GM19099 (cell line): ENCODE data around the gene BEX3.
A peak's percentile ranks its signal among the peaks of the same experiment; 100 is the strongest.

Source experiments
- POLR2A ChIP-seq: IDR thresholded peaks from 3 replicates; pipeline ENCODE4 v1.6.1; 2011; ENCODE audit warnings: low read depth; ENCODE audit not compliant: insufficient read length; ENCODE audit errors: extremely low read depth

Gene BEX3

DNA sequence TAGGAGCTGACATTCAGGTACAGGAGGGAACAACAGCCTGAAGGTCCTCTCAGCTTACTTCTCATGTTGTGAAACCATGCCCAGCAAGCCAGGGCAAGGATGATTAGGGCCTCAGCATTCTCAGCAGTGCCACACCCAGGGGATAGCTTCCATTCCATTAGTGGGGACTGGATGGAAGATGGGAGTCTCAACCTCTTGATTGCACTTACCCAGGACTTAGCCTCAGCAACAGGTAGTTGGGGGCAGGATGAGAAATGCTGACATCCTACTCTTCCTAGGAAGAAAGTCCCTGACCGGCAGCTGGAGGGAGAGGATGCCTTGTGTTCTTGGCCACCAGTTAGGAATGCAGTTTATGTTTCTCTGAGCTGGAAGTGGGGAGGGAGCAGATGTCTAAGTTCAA, 8.8 kb upstream of the BEX3 start:
- TF ChIP-seq POLR2A = no peak

DNA sequence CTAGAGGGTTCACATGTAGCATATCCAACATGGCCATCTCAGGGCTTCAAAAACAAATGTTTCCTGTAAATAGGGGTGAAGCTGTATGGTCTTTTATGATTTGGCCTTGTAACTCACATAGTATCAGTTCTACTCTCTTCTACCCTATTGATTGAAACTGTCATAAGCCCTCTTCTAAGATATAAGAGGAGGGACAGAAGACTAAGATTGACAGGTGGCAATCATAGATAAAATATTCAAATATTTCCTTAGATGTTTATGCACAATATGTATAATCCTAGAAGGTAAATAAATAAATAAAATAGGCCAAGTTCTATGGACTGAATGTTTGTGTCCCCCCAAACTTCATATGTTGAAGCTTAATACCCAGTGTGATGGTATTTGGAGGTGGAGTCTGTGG, 6.9 kb upstream of the BEX3 start:
- no peak for TF ChIP-seq POLR2A

DNA sequence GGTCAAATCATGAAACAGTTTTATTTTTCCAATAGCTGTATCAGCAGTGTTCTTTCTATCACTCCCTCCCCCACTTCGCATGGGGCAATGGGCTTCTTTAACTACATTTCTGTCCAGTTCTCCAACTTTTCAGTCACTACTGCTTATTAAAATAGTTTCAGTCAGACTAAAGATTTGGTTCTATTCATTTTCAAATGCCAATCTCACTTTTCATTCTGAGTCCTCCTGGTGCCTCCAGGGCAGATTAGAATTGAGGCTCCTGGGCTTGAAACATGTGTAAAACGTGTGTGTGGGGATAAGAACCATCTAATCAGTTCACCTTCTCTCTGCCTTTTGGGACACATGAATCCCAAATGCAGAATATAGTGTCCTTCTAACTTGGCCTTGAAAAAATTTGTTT, 3.5 kb upstream of the BEX3 start:
- TF ChIP-seq POLR2A = no peak

DNA sequence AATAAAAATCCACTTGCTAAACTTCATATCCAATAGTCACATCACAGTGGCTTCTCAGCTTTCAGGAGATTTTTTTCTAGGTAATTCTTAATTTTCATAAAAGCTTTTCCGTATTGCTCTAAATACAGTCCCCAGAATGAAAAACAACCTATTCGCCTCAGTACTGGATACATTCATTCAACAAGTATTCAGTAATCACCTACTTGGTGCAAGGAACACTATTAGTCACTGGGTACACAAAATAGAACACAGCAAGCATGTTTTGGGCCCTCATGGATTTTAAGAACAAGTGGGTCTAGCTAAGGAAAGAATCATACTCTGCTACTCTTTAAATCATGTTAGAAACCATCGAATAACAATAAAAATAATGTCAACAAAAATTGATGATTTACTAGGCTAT, 2.8 kb upstream of the BEX3 start:
- TF ChIP-seq POLR2A = no peak

DNA sequence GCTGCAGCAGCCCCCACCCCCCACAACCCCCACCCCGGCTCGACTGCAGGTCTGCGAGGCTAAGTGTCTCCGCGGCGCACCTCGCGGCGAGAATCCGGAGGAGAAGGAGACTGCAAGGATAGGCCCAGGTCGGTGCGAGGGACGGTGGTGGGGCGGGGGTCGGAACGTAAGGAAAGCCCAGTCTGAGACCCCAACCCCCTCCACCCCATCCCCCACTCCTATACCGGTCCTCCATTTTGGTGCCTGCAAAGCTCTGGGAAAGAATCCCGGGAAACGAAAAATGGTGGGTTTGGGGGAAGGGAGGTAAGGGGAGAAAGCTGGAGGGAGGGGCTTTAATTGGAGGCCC, 614 bp downstream of the BEX3 start:
- no peak for TF ChIP-seq POLR2A

DNA sequence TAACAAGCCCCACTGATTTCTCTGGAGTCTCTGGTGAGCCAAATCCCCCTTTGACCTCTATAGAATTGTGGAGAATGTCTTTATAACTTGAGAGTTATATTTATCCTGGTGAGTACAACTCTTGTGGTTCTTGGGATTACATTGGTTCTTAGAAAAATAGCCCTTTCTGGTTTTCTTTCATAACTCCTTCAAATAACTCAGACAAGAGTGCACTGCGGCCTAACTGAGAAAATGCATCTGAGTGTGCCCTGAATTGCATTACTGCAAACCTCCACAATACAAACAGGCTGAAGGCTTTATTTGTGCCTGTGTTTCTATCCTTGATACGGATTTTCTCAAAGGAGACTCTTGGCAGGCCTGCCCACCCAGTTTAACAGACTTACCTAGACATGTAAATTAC, 2.7 kb downstream of the BEX3 start:
- TF ChIP-seq POLR2A = no peak

DNA sequence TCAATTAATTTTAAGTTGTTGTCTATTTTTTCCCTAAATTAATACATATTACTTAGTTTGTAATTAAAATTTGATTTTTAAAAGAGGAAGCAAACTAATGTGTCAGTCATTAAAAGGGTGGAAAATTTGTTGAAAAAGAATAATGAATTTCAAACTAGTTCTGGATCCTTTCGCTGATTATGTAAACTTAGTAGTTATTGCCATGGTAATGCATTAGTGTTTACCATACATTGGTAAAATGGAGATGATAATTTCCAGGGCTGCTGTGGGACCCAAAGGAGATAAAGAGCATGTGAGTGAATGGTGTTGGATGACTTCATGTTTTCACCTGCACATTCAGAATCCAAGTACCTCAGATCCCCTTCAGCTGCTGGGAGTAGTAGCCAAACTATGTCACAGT, 6.5 kb downstream of the BEX3 start:
- TF ChIP-seq POLR2A = no peak

DNA sequence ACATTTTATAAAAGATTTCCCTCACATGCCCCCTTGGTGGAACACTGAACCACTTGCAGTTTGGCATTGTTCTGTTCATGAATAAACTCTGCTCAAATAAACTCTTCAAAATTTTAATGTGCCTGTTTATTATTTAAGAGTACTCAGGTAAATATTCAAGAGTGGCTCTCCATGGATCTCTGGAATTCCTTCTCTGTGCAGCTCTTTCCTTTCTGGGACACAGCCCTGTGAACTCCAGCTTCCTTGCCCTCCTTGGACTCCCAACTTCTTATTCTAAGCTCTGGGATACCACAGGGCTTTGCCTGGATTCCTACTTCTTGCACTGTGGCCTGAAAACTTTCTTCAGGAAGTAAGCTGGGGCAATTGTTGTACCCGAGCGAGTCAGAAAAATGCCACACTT, 8.3 kb downstream of the BEX3 start:
- no peak for TF ChIP-seq POLR2A

DNA sequence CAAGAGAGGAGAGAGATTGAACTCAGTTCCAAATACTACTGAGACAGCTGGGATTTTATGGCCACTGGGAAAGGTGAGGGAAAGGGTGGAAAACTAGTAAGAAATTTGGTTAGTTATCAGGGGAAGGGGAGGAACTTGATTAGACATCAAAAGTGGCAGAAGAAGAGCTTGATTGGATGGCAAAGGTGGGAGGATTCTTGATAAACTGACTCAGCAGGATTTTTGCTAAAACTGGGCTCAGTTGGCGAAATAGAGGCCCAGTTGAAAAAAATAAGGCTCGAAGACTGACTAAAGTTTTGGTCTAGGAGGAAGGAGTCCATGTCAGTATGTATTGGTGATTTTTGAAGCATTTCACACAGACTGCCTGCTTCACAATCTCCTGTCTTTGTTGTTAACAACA, 10.0 kb downstream of the BEX3 start:
- TF ChIP-seq POLR2A = no peak

DNA sequence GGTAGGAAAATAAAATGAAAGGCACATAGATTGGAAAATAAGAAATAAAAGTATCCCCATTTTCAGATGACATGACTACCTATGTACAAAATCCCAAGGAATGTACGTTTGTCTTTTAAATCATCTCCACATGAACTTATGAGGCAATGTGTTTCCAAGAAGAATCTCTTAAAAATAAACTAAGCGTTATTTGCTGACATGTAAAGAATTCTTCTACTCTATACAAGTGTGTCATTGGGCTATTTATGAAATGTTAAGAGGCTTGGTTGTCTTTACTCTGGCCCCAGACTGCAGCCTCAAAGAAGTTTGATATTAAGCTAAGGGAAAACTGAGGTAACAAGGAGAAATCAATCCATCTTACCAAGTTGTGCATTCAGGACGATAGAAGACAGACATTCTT, 17.1 kb downstream of the BEX3 start:
- no peak for TF ChIP-seq POLR2A

DNA sequence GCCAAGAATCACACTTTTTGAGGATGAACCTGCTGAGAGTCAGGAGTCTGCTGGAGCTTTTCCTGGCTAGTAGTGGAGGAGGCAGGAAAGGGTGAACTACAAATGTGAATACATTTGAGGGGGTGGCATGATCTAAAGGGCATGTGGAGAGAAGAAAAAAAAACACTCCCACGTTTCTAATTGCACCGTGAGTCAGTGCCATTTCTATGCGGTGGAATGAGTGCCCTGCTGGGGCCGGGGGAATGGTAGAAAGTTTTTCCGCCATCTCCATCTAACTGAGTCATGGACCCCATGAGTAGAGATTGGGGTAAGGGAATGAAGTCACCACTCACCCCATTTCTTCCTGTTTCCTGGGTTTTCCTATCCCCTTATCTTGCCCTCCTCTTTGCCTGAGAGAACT, 19.8 kb downstream of the BEX3 start:
- TF ChIP-seq POLR2A = no peak

DNA sequence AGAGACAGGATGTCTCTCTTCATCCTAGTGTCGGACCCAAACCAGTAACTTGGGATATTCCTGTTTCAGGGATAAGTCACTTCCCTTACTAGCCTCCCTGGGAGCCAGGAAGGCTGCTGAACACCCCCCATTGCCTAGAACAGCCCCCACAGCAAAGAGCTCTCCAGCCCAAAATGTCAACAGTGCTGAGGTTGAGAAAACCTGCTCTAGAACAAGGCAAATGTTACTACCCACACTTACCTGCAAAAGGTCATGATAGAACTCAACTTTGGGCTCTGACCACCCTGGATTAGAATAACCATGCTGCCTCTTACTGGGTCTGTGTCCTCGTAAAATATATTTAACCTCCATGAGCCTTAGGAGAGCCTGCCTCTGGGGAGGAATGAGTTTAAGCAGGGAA, 20.3 kb downstream of the BEX3 start:
- TF ChIP-seq POLR2A = no peak

DNA sequence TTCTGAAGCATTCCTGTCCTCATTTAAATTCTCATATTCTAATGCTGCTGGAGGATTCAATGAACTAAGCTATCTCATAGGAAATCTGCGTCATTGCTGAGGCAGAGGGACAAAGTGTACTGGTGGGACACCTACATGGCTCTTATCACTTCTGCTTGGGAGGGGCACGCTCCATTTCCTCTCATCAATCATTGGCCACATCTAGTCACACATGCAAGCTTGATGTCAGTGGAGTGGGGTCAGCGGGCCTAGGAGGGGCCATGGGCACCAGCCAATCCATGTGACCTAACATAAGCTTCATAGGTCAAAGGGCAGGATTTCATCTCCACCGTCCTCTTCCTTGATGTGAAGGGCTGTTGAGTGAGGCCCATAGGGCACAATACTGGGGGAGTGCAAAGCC, 21.4 kb downstream of the BEX3 start:
- TF ChIP-seq POLR2A = no peak

DNA sequence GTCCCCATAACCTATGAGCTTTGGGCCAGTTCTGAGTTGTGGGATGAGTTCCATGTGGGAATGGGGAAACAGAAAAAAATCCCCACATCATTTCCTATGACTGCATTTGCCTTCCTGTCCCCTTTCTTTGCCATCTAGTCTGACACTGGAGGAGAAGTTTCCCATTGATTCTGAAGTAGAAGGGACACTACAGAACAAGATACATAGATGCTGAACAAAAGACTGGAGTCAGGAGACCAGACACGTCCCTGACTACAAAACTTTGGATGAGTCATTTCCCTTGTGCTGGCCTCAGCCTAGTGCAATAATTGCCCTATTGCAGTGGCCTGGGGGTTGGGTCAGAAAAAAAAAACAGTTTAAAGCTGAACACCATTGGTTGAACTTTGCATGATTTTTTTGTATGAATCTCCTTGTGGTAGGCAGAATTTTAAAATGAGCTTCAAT, 22.1 kb downstream of the BEX3 start:
- no peak for TF ChIP-seq POLR2A

DNA sequence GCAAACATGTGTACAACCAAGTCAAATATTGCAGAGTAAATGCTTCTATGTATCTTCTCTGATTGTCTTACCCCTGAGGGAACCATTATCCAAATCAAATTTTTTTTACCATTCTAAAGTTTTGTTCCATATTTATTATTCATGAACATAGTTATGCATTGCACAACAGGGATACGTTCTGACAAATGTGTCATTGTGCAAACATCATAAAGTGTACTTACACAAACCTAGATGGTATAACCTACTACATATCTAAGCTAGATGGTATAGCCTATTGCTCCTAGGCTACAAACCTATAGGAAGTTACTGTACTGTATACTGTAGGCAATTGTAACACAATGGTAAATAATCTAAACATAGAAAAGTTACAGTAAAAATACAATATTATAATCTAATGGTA, 23.4 kb downstream of the BEX3 start:
- TF ChIP-seq POLR2A = no peak

DNA sequence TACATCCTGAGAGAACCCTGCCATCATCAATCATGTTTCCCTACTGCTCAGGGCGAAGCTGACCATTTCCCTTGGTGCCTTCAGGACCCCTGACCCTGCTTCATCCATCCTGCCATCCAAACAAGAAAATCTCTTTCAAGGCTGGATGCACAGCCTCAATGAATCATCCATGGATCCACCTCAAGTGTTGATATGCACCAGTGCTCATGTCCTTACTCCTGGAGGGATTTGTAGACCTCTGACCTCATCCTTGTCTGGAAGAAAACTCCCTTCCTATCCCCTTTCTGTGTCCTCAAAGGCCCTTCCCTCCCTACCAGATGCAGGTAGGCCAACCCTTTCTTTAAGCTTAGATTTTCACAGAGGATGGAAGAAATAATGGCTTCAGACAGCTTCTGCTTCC, 24.6 kb downstream of the BEX3 start:
- TF ChIP-seq POLR2A = no peak

DNA sequence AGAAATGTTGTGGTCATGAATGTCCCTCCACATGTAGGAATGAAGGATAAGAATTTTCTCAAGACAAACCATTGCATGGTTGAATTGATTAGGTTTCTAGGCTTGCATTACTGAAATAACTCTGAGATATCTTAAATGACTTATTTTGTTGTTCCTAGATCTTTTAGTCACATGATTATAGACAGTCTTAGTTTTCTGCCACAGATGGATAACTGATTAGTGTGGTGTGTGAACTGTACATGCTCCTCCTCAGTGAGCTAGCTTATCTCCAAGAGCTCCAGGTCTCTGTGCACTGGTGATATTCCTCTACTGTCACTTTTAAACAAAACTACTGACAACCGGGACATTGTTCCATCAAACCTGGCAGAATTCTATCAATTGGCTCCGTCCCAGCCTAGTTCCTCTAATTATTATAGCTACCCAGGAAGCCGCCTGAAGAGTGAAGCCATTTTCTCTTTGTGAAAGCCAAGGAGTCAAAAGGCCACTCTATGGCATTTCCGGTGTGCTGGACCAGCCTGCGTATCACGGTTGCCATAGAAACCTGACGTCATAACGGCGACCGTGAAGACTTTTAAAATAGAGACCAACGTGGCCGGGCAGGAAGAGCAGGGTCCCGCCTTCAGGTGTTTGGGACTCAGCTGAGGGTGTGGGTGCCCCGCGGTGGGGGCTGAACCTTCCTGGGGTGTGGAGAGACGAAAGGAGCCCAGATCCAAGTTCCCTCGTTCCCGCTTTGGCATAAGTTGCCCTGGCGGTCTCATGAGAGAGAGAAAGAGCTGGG, 28.1 kb downstream of the BEX3 start:
- TF ChIP-seq POLR2A = peak; percentile 17
